SKM-1 (cell line): Measurements from ENCODE around the gene SMCR8.
A peak's percentile ranks its signal among the peaks of the same experiment; 100 is the strongest.
"Not testable (repeated sequence)": the region's sequence is repeated elsewhere in the genome, so short reads cannot be mapped to it uniquely, and the experiment has no call there.

Experiments used
- DNase-seq: peaks from one replicate; lab custom pipeline; 2025; ENCODE audit not compliant: unreplicated experiment; lab: John Stamatoyannopoulos, UW

SMCR8 gene, protein sequence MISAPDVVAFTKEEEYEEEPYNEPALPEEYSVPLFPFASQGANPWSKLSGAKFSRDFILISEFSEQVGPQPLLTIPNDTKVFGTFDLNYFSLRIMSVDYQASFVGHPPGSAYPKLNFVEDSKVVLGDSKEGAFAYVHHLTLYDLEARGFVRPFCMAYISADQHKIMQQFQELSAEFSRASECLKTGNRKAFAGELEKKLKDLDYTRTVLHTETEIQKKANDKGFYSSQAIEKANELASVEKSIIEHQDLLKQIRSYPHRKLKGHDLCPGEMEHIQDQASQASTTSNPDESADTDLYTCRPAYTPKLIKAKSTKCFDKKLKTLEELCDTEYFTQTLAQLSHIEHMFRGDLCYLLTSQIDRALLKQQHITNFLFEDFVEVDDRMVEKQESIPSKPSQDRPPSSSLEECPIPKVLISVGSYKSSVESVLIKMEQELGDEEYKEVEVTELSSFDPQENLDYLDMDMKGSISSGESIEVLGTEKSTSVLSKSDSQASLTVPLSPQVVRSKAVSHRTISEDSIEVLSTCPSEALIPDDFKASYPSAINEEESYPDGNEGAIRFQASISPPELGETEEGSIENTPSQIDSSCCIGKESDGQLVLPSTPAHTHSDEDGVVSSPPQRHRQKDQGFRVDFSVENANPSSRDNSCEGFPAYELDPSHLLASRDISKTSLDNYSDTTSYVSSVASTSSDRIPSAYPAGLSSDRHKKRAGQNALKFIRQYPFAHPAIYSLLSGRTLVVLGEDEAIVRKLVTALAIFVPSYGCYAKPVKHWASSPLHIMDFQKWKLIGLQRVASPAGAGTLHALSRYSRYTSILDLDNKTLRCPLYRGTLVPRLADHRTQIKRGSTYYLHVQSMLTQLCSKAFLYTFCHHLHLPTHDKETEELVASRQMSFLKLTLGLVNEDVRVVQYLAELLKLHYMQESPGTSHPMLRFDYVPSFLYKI

DNA sequence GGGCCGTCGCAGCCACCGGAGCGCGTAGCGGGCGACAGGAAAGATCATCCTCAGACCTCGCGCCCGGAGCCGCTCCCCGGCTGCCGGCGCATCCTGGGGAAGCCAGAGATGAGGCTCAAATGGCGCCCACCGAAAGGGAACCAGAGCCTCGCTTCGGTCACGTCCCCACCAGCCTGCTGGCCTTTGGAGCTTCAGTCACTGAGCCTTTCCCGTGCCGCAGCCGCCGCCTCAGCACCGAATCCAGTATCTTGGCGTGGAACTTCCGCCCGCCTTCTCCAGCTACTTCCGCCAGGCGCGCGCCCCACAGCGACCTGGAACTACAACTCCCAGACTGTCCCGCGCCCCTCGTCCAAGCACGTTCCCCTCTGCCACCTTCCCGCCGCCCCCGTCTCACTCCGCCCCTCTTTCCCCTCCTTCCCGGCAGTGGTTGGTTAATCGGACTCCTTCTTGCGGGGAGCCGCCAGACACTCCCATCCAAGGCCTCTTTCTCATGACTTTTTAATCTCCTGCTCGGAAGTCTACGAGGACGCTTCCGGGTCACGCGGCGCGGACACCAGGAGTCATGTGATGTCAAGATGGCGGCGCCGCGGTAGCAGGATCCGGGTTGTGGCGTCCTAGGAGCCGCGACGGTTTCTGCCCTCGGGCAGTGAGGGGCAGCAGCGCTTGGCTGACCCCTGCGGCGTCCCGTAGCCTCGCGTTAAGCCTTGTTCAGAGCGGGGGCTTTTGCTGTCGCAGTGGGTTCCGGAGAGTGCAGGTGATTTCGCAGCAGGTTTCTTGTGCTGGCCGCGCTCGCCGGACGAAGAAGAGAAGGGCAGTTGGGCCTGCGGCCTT lies at the start of gene SMCR8, which contains the start of gene TOP3A:
Gene SMCR8, plus strand, starts transcription at position 563 of the 831 bp plus-strand sequence. CDS start 497 bp downstream, outside the sequence.
Gene TOP3A, minus strand, starts transcription at position 264 of the 831 bp plus-strand sequence. Its CDS starts 216 bp downstream, at position 48.
- DNase-seq, result peak; percentile 96

- no peak for DNase-seq
Measured at GRCh38 chr17:18267366-18267765, 47.7 kb upstream of the SMCR8 start.

DNA sequence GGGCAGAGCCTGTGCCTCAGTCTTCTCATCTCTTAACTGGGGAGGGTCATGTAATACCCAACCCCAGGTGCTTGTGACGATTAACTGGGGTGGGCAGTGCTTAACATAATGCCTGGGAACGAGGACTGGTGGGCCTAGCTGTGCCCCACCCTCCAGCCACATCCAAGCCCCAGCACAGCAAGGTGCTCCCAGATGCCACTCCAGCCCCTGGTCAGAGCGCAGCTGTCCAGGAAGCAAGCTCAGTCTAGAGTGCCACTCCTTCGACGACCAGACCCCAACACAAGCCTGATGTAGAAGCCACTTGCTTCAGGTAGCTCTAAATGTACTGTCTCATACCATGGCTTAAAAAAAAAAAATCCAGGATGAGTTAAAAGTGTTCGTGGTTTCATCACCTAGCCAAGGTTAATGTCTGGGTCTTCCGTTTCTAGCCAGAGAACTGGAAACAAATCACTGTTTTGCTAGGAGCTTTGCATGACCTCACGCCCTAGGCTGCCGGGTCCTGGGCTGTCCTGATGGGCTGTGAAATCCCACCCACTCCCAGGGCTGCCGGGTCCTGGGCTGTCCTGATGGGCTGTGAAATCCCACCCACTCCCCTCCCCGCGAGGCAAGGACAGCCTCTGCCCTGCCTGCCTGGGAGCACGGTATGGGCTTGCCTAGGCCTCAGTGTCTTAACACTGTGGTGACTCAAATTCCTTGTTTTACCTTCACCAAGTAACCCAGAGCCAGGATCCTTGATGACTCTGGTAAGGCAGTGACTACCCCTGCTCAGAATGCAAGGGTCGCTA lies 47.0 kb upstream of the SMCR8 start:
- no peak for DNase-seq

- no peak for DNase-seq
Measured at GRCh38 chr17:18270046-18270931, 44.8 kb upstream of the SMCR8 start.

DNA sequence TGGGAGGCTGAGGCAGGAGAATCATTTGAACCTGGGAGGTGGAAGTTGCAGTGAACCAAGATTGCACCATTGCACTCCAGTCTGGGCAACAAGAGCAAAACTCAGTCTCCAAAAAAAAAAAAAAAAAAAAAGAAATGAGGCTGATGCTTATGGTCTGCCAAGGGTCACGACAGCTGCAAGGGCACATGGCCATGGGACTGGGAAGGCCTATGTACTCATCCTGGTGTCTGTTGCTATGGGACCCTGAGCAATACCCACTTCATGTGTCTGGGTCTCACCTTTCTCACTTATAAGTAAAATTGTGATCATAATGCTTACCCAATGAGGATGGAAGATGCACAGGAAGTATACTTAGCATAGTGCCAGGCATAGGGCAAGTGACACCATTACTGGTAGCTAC lies 38.0 kb upstream of the SMCR8 start:
- no peak for DNase-seq

DNA sequence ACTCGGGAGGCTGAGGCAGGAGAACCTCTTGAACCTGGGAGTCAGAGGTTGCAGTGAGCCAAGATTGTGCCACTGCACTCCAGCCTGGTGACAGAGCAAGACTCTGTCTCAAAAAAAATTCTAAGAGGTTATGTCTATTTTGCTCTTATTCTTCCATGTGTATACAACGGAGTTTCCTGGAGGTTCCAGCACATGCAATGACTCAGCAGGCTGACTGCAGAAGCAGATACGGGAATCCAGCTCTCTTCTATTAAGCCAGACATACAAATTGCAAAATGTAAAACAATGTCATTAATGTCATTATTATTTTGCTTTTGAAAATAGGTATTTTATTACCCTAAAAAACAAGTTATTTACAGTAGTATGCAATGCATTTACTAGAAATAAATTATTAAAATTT lies 36.2 kb upstream of the SMCR8 start:
- no peak for DNase-seq

DNA sequence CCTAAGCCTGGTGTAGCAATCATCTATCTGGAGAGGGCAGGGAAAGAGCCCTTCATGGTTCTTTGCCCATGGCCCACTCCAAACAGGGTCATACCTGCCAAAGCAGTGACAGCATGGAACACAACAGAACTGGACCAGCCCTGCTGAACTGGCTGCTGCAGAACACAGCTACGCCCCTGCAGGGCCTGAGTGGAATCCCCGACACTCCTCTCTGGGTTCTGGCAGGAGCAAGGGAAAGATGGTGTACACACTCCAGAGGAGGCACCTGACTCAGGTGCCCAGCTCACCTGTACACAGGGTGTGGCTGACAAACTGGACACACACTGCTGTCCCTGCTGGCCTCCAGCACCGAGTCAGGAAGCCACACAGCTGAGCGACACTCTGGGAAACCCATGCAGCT lies 34.8 kb upstream of the SMCR8 start:
- DNase-seq, result no peak

DNA sequence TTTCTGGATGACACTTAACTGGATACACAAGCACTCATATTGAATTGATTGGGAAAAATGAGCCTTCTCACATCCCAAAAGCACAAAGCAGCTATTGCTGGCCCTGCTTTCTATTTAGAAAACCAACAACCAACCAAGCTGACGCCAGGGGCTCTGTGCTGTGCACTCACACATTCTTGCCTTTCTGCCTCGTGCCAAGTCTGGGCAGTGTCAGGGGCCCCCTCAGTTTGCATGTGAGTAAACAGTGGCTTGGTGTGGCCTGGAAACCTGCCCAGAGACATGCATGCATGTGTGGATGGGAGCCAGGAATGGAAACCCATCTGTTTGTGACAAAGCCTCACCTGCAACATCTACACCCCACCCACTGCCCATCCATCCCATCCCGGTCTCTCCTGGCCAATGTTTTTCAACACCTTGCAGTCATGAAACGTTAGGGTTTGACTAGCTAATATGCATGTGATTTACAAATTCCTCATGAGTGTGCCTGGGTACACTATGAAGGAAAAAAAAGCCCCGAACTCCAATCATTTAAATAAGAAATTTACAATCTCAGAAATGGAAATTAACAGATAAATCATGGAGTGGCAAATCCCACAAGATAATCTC lies 34.2 kb upstream of the SMCR8 start:
- DNase-seq, result no peak

GRCh38 chr17:18281788-18282187 lies 33.3 kb upstream of the SMCR8 start:
- no peak for DNase-seq

DNA sequence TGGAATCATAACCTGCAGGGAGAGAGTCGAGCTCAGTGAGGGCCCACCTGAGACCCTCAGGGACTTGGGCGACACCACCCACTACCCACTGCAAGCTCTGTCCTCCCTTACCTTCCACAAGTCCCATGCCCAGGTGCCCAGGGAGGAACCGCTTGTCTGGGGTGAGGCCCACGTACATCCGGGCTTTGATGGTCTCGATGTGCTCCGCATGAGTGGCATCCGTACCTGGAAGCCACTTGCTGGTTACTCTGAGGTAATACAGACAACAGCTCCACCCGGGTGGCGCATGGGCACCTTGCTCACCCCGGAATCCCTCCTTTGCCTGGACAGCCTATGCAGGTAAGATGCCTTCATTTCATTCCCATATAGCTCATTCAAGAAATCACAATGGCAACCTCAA lies 29.8 kb upstream of the SMCR8 start:
- DNase-seq, result no peak

- no peak for DNase-seq
Measured at GRCh38 chr17:18291718-18292540, 23.2 kb upstream of the SMCR8 start.

- DNase-seq, result not testable (repeated sequence)
Measured at GRCh38 chr17:18298061-18298460, 17.0 kb upstream of the SMCR8 start.

- DNase-seq, result no peak
Measured at GRCh38 chr17:18300725-18301480, 14.2 kb upstream of the SMCR8 start.

DNA sequence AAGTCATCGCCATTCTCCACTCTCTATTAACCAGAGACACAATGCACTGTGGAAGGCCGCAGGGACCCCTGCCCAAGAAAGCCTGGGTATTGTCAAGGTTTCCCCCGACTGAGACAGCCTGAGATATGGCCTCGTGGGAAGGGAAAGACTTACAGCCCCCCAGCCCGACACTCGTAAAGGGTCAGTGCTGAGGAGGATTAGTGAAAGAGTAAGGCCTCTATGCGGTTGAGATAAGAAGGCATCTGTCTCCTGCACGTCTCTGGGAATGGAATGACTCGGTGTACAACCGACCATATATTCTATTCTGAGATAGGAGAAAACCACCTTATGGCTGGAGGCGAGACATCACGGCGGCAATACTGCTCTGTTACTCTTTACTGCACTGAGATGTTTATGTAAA lies 11.9 kb upstream of the SMCR8 start:
- not testable (repeated sequence) for DNase-seq

DNA sequence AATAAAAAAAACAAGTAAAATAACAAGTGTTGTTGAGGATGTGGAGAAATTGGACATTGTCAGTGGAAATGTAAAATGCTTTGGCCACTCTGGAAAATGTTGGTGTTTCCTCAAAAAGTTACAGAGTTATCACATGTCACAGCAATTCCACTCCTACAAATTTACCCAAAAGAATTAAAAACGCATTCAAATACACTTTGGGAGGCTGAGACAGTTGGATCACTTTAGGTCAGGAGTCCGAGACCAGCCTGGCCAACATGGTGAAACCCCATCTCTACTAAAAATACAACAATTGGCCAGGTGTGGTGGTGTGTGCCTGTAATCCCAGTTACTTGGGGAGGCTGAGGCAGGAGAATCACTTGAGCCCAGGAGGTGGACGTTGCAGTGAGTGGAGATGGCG lies 5.9 kb upstream of the SMCR8 start:
- no peak for DNase-seq

DNA sequence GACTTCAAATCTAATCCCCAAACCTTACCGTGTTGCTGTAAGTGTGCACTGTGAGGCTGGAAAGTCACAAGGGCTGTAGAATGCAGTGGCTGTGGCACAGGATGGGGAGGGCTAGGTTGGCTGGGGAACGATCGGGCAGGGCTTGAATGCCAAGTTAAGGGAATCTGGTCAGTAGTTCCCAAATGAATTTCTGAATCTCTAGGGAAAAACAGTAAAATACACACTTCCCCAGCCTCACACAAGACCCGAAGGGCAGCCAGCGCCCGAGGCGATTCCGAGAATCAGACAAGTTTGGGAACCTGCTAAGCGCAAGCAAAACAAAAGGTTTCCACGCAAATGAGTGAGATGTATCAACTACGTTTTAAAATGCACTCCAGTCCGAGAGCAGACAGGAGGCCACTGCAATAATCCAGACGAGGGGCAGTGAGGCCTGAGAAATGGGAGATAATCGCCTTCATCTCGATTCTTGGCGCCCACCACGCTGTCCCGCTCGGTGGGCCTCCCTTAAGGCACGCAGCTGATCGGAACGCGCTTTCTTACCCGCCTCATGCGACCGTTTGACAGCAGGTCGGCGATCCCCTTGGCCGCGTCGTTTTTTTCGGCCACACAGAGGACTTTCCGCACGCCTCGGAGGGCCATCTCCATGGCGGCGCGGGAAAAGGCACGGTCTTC lies 898 bp upstream of the SMCR8 start:
- no peak for DNase-seq

DNA sequence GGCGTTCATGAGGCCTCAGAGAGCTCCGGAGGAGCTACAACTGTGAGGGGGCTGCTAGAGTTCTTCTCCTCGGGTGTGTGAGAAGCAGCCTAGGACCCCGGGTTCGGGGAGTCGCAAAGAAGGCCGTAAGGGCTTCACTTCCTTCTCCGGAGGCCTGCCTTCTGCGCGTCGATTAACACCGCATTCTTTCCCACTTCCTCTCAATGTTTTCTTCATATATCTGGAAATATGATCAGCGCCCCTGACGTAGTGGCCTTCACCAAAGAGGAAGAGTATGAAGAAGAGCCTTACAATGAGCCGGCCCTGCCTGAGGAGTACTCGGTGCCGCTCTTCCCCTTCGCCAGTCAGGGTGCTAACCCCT lies 449 bp downstream of the SMCR8 start:
- DNase-seq, result no peak
